Measurements from ENCODE around the gene ZNF593OS. TPM values are rescaled to one million over a fixed set of nuclear protein-coding genes. Genes with fewer than 3 reads are reported as not detected.

The ZNF593OS gene
- total and polyA plus RNA-seq, 2 donors (not counting 1 experiment from before 2014, with no cell fraction given), result 0.09 TPM; not detected in 1

DNA sequence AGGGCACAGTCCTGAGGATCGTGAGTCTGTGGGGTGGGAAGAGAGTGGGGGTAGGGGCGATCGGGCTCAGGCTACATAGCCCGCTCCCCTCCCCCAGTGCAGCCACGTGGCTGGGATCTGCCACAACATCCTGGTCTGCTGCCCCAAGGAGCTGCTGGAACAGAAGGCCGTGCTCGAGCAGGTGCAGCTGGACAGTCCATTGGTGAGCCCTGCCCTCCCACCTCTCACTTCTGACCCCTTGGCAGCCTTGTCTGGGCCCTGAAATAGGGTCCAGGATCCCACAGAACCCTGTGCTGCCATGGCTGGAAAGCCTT is 10.7 kb upstream of the ZNF593OS start:
- intact Hi-C loops (cut with micrococcal nuclease), result no loop called here
- no peak overlapping the region for H3K4me3 ChIP-seq (ENCODE audit: control extremely low read depth in 1 of 5, extremely low read depth in 1 of 5, insufficient read depth in 1 of 5, low read depth in 2 of 5, low read length in 4 of 5)
- CTCF ChIA-PET, result interaction anchor here (2.2 kb wide), 1 partner anchor 13 kb away, joined by 9 read pairs; the partner anchor contains the start of gene ZNF593
- H2AFZ ChIP-seq (ENCODE audit: insufficient read depth, low read depth, low read length, poor library complexity, severe bottlenecking), result no peak overlapping the region
- no peaks in the 10 kb centered on the region for H3K79me2 ChIP-seq (ENCODE audit: control insufficient read depth, insufficient read depth, low read length)
- no peak overlapping the region for H3K27ac ChIP-seq (ENCODE audit: low read length in 2 of 2)
- no peaks in the 10 kb centered on the region for H3K4me1 ChIP-seq (ENCODE audit: control insufficient read depth in 2 of 2, insufficient read depth in 2 of 2, low read length in 2 of 2)
- no peak overlapping the region for H3K4me2 ChIP-seq (replicated peaks; ENCODE audit: low read depth, low read length, poor library complexity, severe bottlenecking)
- 95% methylated on average over 7 of the region's 7 CpGs for WGBS (ENCODE audit: insufficient coverage)
- ATAC-seq (ENCODE audit: low read depth) (no peak), DNase-seq (no peak)
- Mint-ChIP-seq H3K4me1 (no peaks in the 10 kb centered on the region), H3K27ac (no peak overlapping the region), H3K27me3 (no peaks in the 10 kb centered on the region), H3K4me3 (no peak overlapping the region), H3K9me3 (ENCODE audit: insufficient read depth) (no peaks in the 10 kb centered on the region)
- no peaks in the 10 kb centered on the region for H3K36me3 ChIP-seq (replicated peaks in 1 of 2; ENCODE audit: control extremely low read depth in 1 of 2, control insufficient read depth in 1 of 2, extremely low read depth in 1 of 2, insufficient read depth in 2 of 2, low read length in 1 of 2)
- POLR2A ChIA-PET, result no interaction called here
- no peak overlapping the region for H3K9ac ChIP-seq (ENCODE audit: low read length)
- no peaks in the 10 kb centered on the region for H4K20me1 ChIP-seq (ENCODE audit: control insufficient read depth, insufficient read depth, low read length, poor library complexity, severe bottlenecking)
- no peaks in the 10 kb centered on the region for H3K27me3 ChIP-seq (replicated peaks in 1 of 4; ENCODE audit: control extremely low read depth in 1 of 4, control insufficient read depth in 3 of 4, insufficient read depth in 4 of 4, low read length in 3 of 4)
- no peaks in the 10 kb centered on the region for H3K9me3 ChIP-seq (ENCODE audit: control extremely low read depth in 1 of 3, control insufficient read depth in 2 of 3, insufficient read depth in 1 of 3, low read length in 2 of 3)
- no peak for TF ChIP-seq EZH2 (IDR thresholded peaks at IDR 0.05; ENCODE audit: borderline replicate concordance, insufficient read depth, low read depth, low read length, poor library complexity, severe bottlenecking)
- TF ChIP-seq, protein P1, sequence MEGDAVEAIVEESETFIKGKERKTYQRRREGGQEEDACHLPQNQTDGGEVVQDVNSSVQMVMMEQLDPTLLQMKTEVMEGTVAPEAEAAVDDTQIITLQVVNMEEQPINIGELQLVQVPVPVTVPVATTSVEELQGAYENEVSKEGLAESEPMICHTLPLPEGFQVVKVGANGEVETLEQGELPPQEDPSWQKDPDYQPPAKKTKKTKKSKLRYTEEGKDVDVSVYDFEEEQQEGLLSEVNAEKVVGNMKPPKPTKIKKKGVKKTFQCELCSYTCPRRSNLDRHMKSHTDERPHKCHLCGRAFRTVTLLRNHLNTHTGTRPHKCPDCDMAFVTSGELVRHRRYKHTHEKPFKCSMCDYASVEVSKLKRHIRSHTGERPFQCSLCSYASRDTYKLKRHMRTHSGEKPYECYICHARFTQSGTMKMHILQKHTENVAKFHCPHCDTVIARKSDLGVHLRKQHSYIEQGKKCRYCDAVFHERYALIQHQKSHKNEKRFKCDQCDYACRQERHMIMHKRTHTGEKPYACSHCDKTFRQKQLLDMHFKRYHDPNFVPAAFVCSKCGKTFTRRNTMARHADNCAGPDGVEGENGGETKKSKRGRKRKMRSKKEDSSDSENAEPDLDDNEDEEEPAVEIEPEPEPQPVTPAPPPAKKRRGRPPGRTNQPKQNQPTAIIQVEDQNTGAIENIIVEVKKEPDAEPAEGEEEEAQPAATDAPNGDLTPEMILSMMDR (IDR thresholded peaks at IDR 0.05), result no peak

DNA sequence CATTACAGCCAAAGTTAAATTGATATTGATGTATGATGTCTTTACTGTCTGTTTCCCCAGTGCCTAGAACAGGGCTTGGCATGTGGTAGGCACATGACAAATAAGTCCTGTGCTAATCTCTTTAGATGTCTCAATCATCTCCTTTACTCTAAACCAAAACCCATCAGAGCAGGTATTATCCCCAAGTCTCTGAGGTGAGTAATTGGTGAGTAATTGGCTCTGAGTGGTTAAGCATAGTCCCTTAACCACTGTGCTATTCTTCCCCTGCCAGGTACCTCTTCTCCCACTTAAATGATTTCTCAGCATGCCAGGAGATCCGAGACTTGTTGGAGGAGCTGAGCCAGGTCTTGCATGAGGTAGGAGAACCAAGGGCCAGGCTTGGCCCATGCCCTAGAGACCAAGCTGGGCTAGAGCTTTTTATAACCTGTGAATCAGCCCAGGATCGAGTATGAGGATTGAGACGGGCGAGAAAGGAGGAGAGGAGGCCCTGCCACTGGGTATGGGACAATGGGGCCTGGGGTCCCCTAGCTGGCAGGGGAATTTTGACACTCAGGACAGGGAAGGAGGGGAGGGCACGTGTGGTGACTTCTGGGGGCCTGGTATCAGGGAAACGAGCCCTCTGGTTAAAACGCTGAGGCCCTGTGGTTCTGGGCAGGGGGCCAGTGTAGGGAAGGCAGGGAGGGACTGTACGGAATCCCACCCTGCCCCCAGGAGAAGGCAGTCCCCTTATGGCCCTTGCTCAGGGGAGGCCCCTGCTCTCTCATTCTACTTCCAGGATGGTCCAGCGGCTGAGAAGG is 10.2 kb upstream of the ZNF593OS start:
- Mint-ChIP-seq H3K4me1 (no peaks in the 10 kb centered on the region), H3K9me3 (ENCODE audit: insufficient read depth) (no peaks in the 10 kb centered on the region), H3K27ac (no peak overlapping the region), H3K27me3 (no peaks in the 10 kb centered on the region), H3K4me3 (no peak overlapping the region)
- WGBS (ENCODE audit: insufficient coverage), result 80% methylated on average over 8 of the region's 9 CpGs
- Histone ChIP-seq H3K27me3 (replicated peaks in 1 of 4; ENCODE audit: control extremely low read depth in 1 of 4, control insufficient read depth in 3 of 4, insufficient read depth in 4 of 4, low read length in 3 of 4) (no peaks in the 10 kb centered on the region), H2AFZ (ENCODE audit: insufficient read depth, low read depth, low read length, poor library complexity, severe bottlenecking) (no peak overlapping the region), H4K20me1 (ENCODE audit: control insufficient read depth, insufficient read depth, low read length, poor library complexity, severe bottlenecking) (no peaks in the 10 kb centered on the region), H3K4me3 (ENCODE audit: control extremely low read depth in 1 of 5, extremely low read depth in 1 of 5, insufficient read depth in 1 of 5, low read depth in 2 of 5, low read length in 4 of 5) (no peak overlapping the region), H3K4me1 (ENCODE audit: control insufficient read depth in 2 of 2, insufficient read depth in 2 of 2, low read length in 2 of 2) (no peaks in the 10 kb centered on the region), H3K9ac (ENCODE audit: low read length) (no peak overlapping the region), H3K36me3 (replicated peaks in 1 of 2; ENCODE audit: control extremely low read depth in 1 of 2, control insufficient read depth in 1 of 2, extremely low read depth in 1 of 2, insufficient read depth in 2 of 2, low read length in 1 of 2) (no peaks in the 10 kb centered on the region), H3K27ac (ENCODE audit: low read length in 2 of 2) (no peak overlapping the region), H3K9me3 (ENCODE audit: control extremely low read depth in 1 of 3, control insufficient read depth in 2 of 3, insufficient read depth in 1 of 3, low read length in 2 of 3) (no peaks in the 10 kb centered on the region), H3K79me2 (ENCODE audit: control insufficient read depth, insufficient read depth, low read length) (no peaks in the 10 kb centered on the region), H3K4me2 (replicated peaks; ENCODE audit: low read depth, low read length, poor library complexity, severe bottlenecking) (no peak overlapping the region)
- intact Hi-C loops (cut with micrococcal nuclease), result no loop called here
- DNase-seq, result no peak
- TF ChIP-seq, protein P1 (IDR thresholded peaks at IDR 0.05), result no peak
- TF ChIP-seq EZH2 (IDR thresholded peaks at IDR 0.05; ENCODE audit: borderline replicate concordance, insufficient read depth, low read depth, low read length, poor library complexity, severe bottlenecking), result no peak
- ChIA-PET CTCF (interaction anchor here (0.7 to 1.5 kb wide), 2 partner anchors 52 to 238 kb away, joined by 3 read pairs; partner anchors contain the start of gene CEP85), POLR2A (no interaction called here)
- no peak for ATAC-seq (ENCODE audit: low read depth)
